HEK293 (cell line): ENCODE results near the gene PKM.

ENCODE experiments used
- CTCF ChIA-PET: fragments of 350-600 bp; formaldehyde crosslinking; extraction: SDS; loops from one replicate; lab custom pipeline; 2021; ENCODE audit warnings: antibody characterized with exemption; lab: Yijun Ruan, JAX
- POLR2A ChIA-PET: fragments of 300-600 bp; formaldehyde crosslinking; extraction: SDS; loops from one replicate; lab custom pipeline; 2020; ENCODE audit warnings: antibody characterized with exemption, inconsistent platforms; lab: Yijun Ruan, JAX
- H3K27ac ChIP-seq: fragments of 200-500 bp; sonication (Bioruptor generic); 2 replicates; pipeline ENCODE4 v1.5.1; 2014; ENCODE audit warnings: low read depth, low read length, control low read depth, inconsistent platforms; ENCODE audit errors: extremely low read depth
- H3K36me3 ChIP-seq, 2 experiments: fragments of 200-500 bp in 1 of 2; sonication (Bioruptor generic) in 1 of 2; 1 replicate in 1 of 2; 2 replicates in 1 of 2; pipeline ENCODE4 v1.5.1; 2014 to 2017; ENCODE audit warnings: inconsistent platforms in 2 of 2, low read length in 2 of 2; ENCODE audit not compliant: control insufficient read depth in 2 of 2, insufficient read depth in 1 of 2
- H3K4me1 ChIP-seq: fragments of 200-500 bp; sonication (Bioruptor generic); 2 replicates; pipeline ENCODE4 v1.5.1; 2014; ENCODE audit warnings: mild to moderate bottlenecking, low read length, inconsistent platforms; ENCODE audit not compliant: control insufficient read depth, insufficient read depth
- H3K4me3 ChIP-seq: 2 replicates; pipeline ENCODE4 v1.5.1; 2011; ENCODE audit warnings: low read depth, mild to moderate bottlenecking, control low read depth, low read length, moderate library complexity
- H3K9me3 ChIP-seq: fragments of 200-500 bp; sonication (Bioruptor generic); 2 replicates; pipeline ENCODE4 v1.5.1; 2014; ENCODE audit warnings: low read depth, low read length, inconsistent platforms; ENCODE audit not compliant: control insufficient read depth, insufficient read depth
- GLIS1 ChIP-seq: fragments of 450-650 bp; formaldehyde crosslinking; IDR thresholded peaks from 2 replicates; pipeline ENCODE4 v1.5.1; 2016; ENCODE audit warnings: missing biosample characterization, missing genetic modification characterization
- GLIS2 ChIP-seq: fragments of 450-650 bp; formaldehyde crosslinking; IDR thresholded peaks from 2 replicates; pipeline ENCODE4 v1.5.1; 2016; ENCODE audit warnings: missing biosample characterization, missing genetic modification characterization
- HIC1 ChIP-seq: fragments of 450-650 bp; formaldehyde crosslinking; IDR thresholded peaks from 2 replicates; pipeline ENCODE4 v1.5.1; 2016; ENCODE audit warnings: missing biosample characterization, missing genetic modification characterization
- HOXD13 ChIP-seq: sonication (generic); formaldehyde crosslinking; IDR thresholded peaks from 2 replicates; pipeline ENCODE4 v1.8.0; 2022; ENCODE audit warnings: missing genetic modification reagents, borderline replicate concordance
- MEIS1 ChIP-seq: sonication (generic); formaldehyde crosslinking; IDR thresholded peaks from 2 replicates; pipeline ENCODE4 v1.8.1; 2022; ENCODE audit warnings: missing genetic modification reagents, mild to moderate bottlenecking, borderline replicate concordance
- MZF1 ChIP-seq: fragments of 450-650 bp; formaldehyde crosslinking; IDR thresholded peaks from 2 replicates; pipeline ENCODE4 v1.5.1; 2017; ENCODE audit warnings: missing biosample characterization, missing genetic modification characterization, borderline replicate concordance
- PRDM6 ChIP-seq: fragments of 450-650 bp; formaldehyde crosslinking; IDR thresholded peaks from 2 replicates; pipeline ENCODE4 v1.5.1; 2017; ENCODE audit warnings: missing biosample characterization, missing genetic modification characterization
- SCRT2 ChIP-seq: fragments of 450-650 bp; formaldehyde crosslinking; IDR thresholded peaks from 2 replicates; pipeline ENCODE4 v1.5.1; 2016; ENCODE audit warnings: missing biosample characterization, missing genetic modification characterization
- SP7 ChIP-seq: fragments of 450-650 bp; formaldehyde crosslinking; IDR thresholded peaks from 2 replicates; pipeline ENCODE4 v1.5.1; 2016; ENCODE audit warnings: missing biosample characterization, missing genetic modification characterization
- ZFP41 ChIP-seq: fragments of 450-650 bp; formaldehyde crosslinking; IDR thresholded peaks from 2 replicates; pipeline ENCODE4 v1.5.1; 2016; ENCODE audit warnings: missing biosample characterization, missing genetic modification characterization, borderline replicate concordance
- ZNF10 ChIP-seq: fragments of 450-650 bp; formaldehyde crosslinking; IDR thresholded peaks from 2 replicates; pipeline ENCODE4 v1.5.1; 2017; ENCODE audit warnings: missing biosample characterization, missing genetic modification characterization
- ZNF133 ChIP-seq: fragments of 450-650 bp; formaldehyde crosslinking; IDR thresholded peaks from 2 replicates; pipeline ENCODE4 v1.5.1; 2016; ENCODE audit warnings: missing biosample characterization, missing genetic modification characterization
- ZNF174 ChIP-seq: fragments of 450-650 bp; formaldehyde crosslinking; IDR thresholded peaks from 2 replicates; pipeline ENCODE4 v1.5.0; 2017; ENCODE audit warnings: missing biosample characterization, mild to moderate bottlenecking, missing genetic modification characterization
- ZNF239 ChIP-seq: fragments of 450-650 bp; formaldehyde crosslinking; IDR thresholded peaks from 2 replicates; pipeline ENCODE4 v1.5.1; 2016; ENCODE audit warnings: missing biosample characterization, missing genetic modification characterization
- ZNF366 ChIP-seq: fragments of 450-650 bp; formaldehyde crosslinking; conservative IDR thresholded peaks from 2 replicates; pipeline ENCODE4 v1.5.1; 2016; ENCODE audit warnings: missing biosample characterization, missing genetic modification characterization
- ZNF449 ChIP-seq: fragments of 450-650 bp; formaldehyde crosslinking; IDR thresholded peaks from 2 replicates; pipeline ENCODE4 v1.5.1; 2017; ENCODE audit warnings: missing biosample characterization, mild to moderate bottlenecking, missing genetic modification characterization, moderate library complexity
- ZNF501 ChIP-seq: fragments of 450-650 bp; formaldehyde crosslinking; IDR thresholded peaks from 2 replicates; pipeline ENCODE4 v1.5.1; 2016; ENCODE audit warnings: missing biosample characterization, missing genetic modification characterization
- ZNF560 ChIP-seq: fragments of 450-650 bp; formaldehyde crosslinking; IDR thresholded peaks from 2 replicates; pipeline ENCODE4 v1.5.1; 2017; ENCODE audit warnings: missing biosample characterization, missing genetic modification characterization, borderline replicate concordance
- ZNF610 ChIP-seq: fragments of 450-650 bp; formaldehyde crosslinking; IDR thresholded peaks from 2 replicates; pipeline ENCODE4 v1.5.1; 2016; ENCODE audit warnings: missing biosample characterization, missing genetic modification characterization, borderline replicate concordance
- ZNF626 ChIP-seq: fragments of 450-650 bp; sonication (Bioruptor Pico); formaldehyde crosslinking; IDR thresholded peaks from 2 replicates; pipeline ENCODE4 v1.5.1; 2018; ENCODE audit warnings: missing biosample characterization, missing genetic modification characterization, inconsistent platforms
- ZNF843 ChIP-seq: fragments of 450-650 bp; formaldehyde crosslinking; IDR thresholded peaks from 2 replicates; pipeline ENCODE4 v1.5.1; 2016; ENCODE audit warnings: missing biosample characterization, missing genetic modification characterization
- TF ChIP-seq, protein P1 (sequence below): fragments of 450-650 bp; formaldehyde crosslinking; IDR thresholded peaks from 2 replicates; pipeline ENCODE4 v1.5.1; 2017; ENCODE audit warnings: missing biosample characterization, missing genetic modification characterization
- TF ChIP-seq, protein P2 (sequence below): fragments of 450-650 bp; IDR thresholded peaks from 2 replicates; pipeline ENCODE4 v1.5.1; 2018; ENCODE audit warnings: missing biosample characterization, mild to moderate bottlenecking, missing genetic modification characterization

Gene PKM

DNA sequence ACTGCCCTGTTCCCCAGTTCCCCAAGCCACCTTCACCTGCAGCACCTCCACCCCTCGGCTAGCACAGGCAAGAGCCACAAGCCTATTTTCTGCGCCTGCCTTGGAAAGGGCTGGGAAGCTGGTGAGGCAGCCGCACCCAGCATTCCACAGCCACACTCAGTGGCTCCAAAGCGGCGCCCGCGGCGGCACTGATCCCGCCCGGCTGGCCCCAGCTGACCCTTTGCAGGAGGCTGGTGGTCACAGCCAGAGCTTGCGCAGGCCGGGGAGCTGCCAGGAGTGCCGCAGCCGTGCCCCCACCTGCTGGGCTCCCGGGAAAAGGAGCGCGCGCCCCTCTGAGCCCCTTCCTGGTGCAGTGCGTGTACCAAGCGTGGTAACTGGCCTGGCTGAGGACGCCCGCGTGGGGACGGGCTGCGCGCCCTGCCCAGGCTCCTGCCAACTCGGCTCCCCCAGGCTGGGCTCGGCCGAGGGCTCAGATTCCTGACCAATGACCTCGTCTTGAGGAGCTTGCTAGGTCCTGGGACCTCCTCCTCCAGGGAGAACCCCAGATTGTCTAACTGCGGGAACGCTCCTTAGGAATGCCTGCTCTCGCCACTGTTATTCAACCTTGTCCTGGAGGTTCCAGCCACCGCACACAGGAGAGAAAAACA, 46.7 kb downstream of the PKM start (continued):
- peak; percentile 61; the same call in 1 of the 2 replicates for TF ChIP-seq GLIS2 (tag by site-specific recombination)
- TF ChIP-seq MZF1 (tag by site-specific recombination), result no peak
- no peak for TF ChIP-seq ZNF626
- TF ChIP-seq SCRT2, result 0 out of 2 replicates have a peak, but pooled peaks have one; percentile 18
- peak; percentile 89 for TF ChIP-seq GLIS1
- no peak for TF ChIP-seq HOXD13 (CRISPR knock-in tag)
- no peak for TF ChIP-seq ZFP41 (tag by site-specific recombination)
- peak; percentile 86 for TF ChIP-seq ZNF449 (tag by site-specific recombination)
- no peak for TF ChIP-seq ZNF560 (tag by site-specific recombination)
- TF ChIP-seq HIC1 (tag by site-specific recombination), result peak; percentile 52; the same call in 1 of the 2 replicates

GRCh38 chr15:72183781-72184164, 47.2 kb downstream of the PKM start:
- no peaks in the 10 kb centered on the region for H3K9me3 ChIP-seq
- TF ChIP-seq, protein P1, sequence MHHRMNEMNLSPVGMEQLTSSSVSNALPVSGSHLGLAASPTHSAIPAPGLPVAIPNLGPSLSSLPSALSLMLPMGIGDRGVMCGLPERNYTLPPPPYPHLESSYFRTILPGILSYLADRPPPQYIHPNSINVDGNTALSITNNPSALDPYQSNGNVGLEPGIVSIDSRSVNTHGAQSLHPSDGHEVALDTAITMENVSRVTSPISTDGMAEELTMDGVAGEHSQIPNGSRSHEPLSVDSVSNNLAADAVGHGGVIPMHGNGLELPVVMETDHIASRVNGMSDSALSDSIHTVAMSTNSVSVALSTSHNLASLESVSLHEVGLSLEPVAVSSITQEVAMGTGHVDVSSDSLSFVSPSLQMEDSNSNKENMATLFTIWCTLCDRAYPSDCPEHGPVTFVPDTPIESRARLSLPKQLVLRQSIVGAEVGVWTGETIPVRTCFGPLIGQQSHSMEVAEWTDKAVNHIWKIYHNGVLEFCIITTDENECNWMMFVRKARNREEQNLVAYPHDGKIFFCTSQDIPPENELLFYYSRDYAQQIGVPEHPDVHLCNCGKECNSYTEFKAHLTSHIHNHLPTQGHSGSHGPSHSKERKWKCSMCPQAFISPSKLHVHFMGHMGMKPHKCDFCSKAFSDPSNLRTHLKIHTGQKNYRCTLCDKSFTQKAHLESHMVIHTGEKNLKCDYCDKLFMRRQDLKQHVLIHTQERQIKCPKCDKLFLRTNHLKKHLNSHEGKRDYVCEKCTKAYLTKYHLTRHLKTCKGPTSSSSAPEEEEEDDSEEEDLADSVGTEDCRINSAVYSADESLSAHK, result no peak
- TF ChIP-seq ZNF239 (tag by site-specific recombination), result no peak
- 0 out of 2 replicates have a peak, but pooled peaks have one; percentile 26 for TF ChIP-seq ZNF366 (tag by site-specific recombination)
- no peak for TF ChIP-seq ZNF174 (tag by site-specific recombination)
- no peak for TF ChIP-seq ZNF843
- no peak for TF ChIP-seq ZNF501 (tag by site-specific recombination)
- no peak for TF ChIP-seq ZNF133 (tag by site-specific recombination)
- POLR2A ChIA-PET, result interaction anchor here (0.5 to 0.6 kb wide), 2 partner anchors 47 to 440 kb away, joined by 3 to 8 read pairs; no protein-coding TSS in a partner anchor
- CTCF ChIA-PET, result interaction anchor here (0.6 to 1.4 kb wide), 5 partner anchors 11 to 383 kb away, joined by 3 to 10 read pairs (median 4); no protein-coding TSS in a partner anchor
- H3K36me3 ChIP-seq, result no peaks in the 10 kb centered on the region
- H3K27ac ChIP-seq, result no peak overlapping the region; the same call in 1 of the 2 replicates
- H3K4me1 ChIP-seq, result peaks cover 6% of the 10 kb centered on the region; the same call in 1 of the 2 replicates
- H3K4me3 ChIP-seq, result peak overlapping the region; percentile 9

GRCh38 chr15:72182673-72183072, 48.3 kb downstream of the PKM start:
- Histone ChIP-seq H3K36me3 (no peaks in the 10 kb centered on the region), H3K27ac (no peak overlapping the region)
- POLR2A ChIA-PET, result no interaction called here
- no peak for TF ChIP-seq MEIS1 (CRISPR knock-in tag)
- TF ChIP-seq ZNF843, result peak; percentile 49; the same call in 1 of the 2 replicates
- TF ChIP-seq MZF1 (tag by site-specific recombination), result peak; percentile 91; the same call in 1 of the 2 replicates
- 0 out of 2 replicates have a peak, but pooled peaks have one; percentile 43 for TF ChIP-seq ZNF10 (tag by site-specific recombination)
- TF ChIP-seq SP7 (tag by site-specific recombination), result 0 out of 2 replicates have a peak, but pooled peaks have one; percentile 20
- TF ChIP-seq ZNF610 (tag by site-specific recombination), result 0 out of 2 replicates have a peak, but pooled peaks have one; percentile 45
- peak; percentile 79; the same call in 1 of the 2 replicates for TF ChIP-seq PRDM6 (tag by site-specific recombination)
- TF ChIP-seq, protein P2, sequence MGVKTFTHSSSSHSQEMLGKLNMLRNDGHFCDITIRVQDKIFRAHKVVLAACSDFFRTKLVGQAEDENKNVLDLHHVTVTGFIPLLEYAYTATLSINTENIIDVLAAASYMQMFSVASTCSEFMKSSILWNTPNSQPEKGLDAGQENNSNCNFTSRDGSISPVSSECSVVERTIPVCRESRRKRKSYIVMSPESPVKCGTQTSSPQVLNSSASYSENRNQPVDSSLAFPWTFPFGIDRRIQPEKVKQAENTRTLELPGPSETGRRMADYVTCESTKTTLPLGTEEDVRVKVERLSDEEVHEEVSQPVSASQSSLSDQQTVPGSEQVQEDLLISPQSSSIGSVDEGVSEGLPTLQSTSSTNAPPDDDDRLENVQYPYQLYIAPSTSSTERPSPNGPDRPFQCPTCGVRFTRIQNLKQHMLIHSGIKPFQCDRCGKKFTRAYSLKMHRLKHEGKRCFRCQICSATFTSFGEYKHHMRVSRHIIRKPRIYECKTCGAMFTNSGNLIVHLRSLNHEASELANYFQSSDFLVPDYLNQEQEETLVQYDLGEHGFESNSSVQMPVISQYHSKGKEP (tag by site-specific recombination), result peak; percentile 82

More at GRCh38 chr15:72182673-72183072, 48.3 kb downstream of the PKM start:
- Histone ChIP-seq H3K4me1 (peaks cover 6% of the 10 kb centered on the region; the same call in 1 of the 2 replicates), H3K9me3 (no peaks in the 10 kb centered on the region), H3K4me3 (no peak overlapping the region)
- CTCF ChIA-PET, result no interaction called here
